KMS-11 (cell line): Measurements from ENCODE around the gene CAMK2G.

Experiments used
- H2AFZ ChIP-seq: fragments of 200-600 bp; sonication (generic); 2 replicates; pipeline ENCODE4 v1.6.1; 2016; ENCODE audit warnings: antibody characterized with exemption, mixed run types, low read depth
- H3K27ac ChIP-seq: fragments of 200-600 bp; sonication (generic); 2 replicates; pipeline ENCODE4 v1.6.1; 2016; ENCODE audit warnings: mild to moderate bottlenecking, mixed run types
- H3K27me3 ChIP-seq: fragments of 200-600 bp; sonication (generic); 2 replicates; pipeline ENCODE4 v1.6.1; 2017; ENCODE audit warnings: mild to moderate bottlenecking, low read depth, mixed run types, moderate library complexity; ENCODE audit not compliant: insufficient read depth
- H3K36me3 ChIP-seq: fragments of 200-600 bp; sonication (generic); 2 replicates; pipeline ENCODE4 v1.6.1; 2017; ENCODE audit warnings: mild to moderate bottlenecking, mixed run types; ENCODE audit not compliant: insufficient read depth
- H3K4me1 ChIP-seq: fragments of 200-600 bp; sonication (generic); 2 replicates; pipeline ENCODE4 v1.6.1; 2016; ENCODE audit warnings: mild to moderate bottlenecking, low read depth, mixed run types; ENCODE audit not compliant: poor library complexity, severe bottlenecking
- H3K4me2 ChIP-seq: fragments of 200-600 bp; sonication (generic); 2 replicates; pipeline ENCODE4 v1.7.0; 2016; ENCODE audit warnings: mild to moderate bottlenecking, mixed run types
- H3K4me3 ChIP-seq: fragments of 200-600 bp; sonication (generic); IDR thresholded peaks from 2 replicates; pipeline ENCODE4 v1.6.1; 2017; ENCODE audit warnings: low read depth, low read length, mixed read lengths; ENCODE audit not compliant: insufficient read depth
- H3K79me2 ChIP-seq: fragments of 200-600 bp; sonication (generic); 2 replicates; pipeline ENCODE4 v1.6.1; 2016; ENCODE audit warnings: low read depth, mixed run types; ENCODE audit not compliant: insufficient read depth
- H3K9ac ChIP-seq: fragments of 200-600 bp; sonication (generic); 2 replicates; pipeline ENCODE4 v1.6.1; 2016; ENCODE audit warnings: mild to moderate bottlenecking, mixed run types
- H4K20me1 ChIP-seq: fragments of 200-600 bp; sonication (generic); 2 replicates; pipeline ENCODE4 v1.6.1; 2016; ENCODE audit warnings: mild to moderate bottlenecking, mixed run types; ENCODE audit not compliant: insufficient read depth
- TF ChIP-seq, protein P1 (sequence below): fragments of 200-600 bp; sonication (generic); conservative IDR thresholded peaks from 2 replicates; pipeline ENCODE4 v1.6.1; 2017; ENCODE audit warnings: low read depth, mild to moderate bottlenecking, antibody characterized with exemption, low read length, moderate library complexity, mixed read lengths

The CAMK2G gene

DNA sequence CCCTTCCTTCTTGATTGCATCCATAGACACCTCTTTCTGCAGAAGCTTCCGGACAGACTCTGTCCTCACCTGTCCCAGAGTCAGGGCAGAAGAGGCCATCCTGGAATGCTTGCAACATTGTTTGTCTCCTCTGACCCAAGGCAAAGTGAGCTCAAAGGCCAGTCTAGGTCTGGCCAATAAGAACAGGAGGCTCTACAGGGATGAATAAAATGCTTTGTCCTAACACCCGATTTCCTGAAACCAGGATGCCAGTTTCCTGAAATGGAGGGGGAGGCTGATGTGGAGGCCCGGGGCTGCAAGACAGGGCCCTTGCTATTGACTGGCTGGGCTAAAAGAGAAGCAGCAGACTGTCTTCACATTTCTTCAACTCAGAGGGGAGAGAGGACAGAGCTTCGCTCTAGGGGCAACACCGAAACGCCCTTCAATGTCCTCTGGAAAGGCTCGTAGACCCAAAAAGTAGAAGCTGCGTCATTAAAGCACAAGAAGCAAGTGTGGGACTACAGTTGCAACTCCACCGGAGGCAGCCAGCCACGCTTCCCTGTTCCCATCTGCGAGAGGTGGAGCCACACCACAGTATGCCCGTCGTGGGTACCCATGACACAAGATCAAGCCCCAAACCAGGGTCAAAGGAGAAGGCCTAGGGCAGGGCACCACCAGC lies 33.8 kb downstream of the CAMK2G start:
- no peak overlapping the region for H3K27ac ChIP-seq
- no peak overlapping the region for H3K4me2 ChIP-seq
- H3K27me3 ChIP-seq, result no peaks in the 10 kb centered on the region
- no peaks in the 10 kb centered on the region for H4K20me1 ChIP-seq
- H3K36me3 ChIP-seq, result no peaks in the 10 kb centered on the region; the same call in 1 of the 2 replicates
- H3K9ac ChIP-seq, result no peak overlapping the region
- TF ChIP-seq, protein P1, sequence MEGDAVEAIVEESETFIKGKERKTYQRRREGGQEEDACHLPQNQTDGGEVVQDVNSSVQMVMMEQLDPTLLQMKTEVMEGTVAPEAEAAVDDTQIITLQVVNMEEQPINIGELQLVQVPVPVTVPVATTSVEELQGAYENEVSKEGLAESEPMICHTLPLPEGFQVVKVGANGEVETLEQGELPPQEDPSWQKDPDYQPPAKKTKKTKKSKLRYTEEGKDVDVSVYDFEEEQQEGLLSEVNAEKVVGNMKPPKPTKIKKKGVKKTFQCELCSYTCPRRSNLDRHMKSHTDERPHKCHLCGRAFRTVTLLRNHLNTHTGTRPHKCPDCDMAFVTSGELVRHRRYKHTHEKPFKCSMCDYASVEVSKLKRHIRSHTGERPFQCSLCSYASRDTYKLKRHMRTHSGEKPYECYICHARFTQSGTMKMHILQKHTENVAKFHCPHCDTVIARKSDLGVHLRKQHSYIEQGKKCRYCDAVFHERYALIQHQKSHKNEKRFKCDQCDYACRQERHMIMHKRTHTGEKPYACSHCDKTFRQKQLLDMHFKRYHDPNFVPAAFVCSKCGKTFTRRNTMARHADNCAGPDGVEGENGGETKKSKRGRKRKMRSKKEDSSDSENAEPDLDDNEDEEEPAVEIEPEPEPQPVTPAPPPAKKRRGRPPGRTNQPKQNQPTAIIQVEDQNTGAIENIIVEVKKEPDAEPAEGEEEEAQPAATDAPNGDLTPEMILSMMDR, result no peak
- H3K4me1 ChIP-seq, result no peaks in the 10 kb centered on the region
- H3K79me2 ChIP-seq, result no peaks in the 10 kb centered on the region
- H3K4me3 ChIP-seq, result no peak overlapping the region
- no peak overlapping the region for H2AFZ ChIP-seq

DNA sequence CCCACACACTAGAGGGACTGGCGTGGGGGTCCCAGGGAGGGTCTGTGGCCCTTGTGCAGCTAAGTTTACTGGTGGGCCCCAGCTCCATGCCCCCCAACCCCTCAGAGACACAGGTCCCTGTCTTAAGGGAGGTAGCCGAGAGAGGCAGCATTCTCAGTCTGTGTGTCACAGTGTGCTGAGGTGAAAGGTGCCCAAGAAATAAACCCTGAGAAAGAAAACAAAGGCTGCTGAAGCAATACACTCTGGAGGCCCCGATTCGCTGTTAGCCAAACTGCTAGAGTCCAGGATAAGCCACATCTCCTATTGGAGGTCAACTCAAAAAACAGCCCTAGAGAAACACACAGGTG lies 34.3 kb downstream of the CAMK2G start:
- Histone ChIP-seq H2AFZ (no peak overlapping the region), H3K79me2 (no peaks in the 10 kb centered on the region), H3K4me3 (no peak overlapping the region), H3K27ac (no peak overlapping the region), H3K9ac (no peak overlapping the region), H3K27me3 (no peaks in the 10 kb centered on the region), H3K4me2 (no peak overlapping the region), H3K4me1 (no peaks in the 10 kb centered on the region), H4K20me1 (no peaks in the 10 kb centered on the region), H3K36me3 (no peaks in the 10 kb centered on the region; the same call in 1 of the 2 replicates)
- TF ChIP-seq, protein P1, result no peak

DNA sequence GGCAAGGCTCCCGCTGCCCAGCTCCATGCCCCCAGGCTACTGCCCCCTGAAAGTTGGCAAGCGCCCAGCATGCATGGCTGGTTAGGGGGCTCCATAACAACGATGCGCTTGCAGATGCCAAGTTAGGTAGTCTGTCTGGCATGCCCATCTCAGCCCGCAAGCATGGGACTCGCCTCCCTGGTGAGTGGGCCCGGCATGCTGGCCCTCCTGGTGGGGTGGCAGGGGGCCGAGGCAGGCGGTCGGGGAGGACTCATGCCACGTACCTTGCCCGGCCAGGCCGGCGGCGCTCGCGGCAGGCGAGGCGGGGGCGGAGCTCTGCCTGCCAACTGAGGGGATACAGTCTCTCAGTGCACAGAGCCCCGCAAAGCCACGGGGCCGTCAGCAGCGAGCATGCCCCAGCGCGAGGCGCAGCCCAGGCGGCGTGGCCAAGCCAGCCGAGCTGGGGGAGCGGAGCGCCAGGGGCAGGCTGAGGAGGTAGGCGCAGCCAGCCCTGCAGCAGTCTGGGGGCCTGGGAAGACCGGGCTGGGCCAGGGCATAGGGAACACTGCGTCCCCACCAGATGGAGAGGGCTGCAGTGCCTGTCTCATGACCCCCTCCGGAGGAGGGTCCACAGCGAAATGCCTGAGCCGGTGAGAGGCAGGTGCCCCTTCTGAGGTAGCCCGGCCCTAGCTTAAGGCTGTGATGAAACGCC lies 34.9 kb downstream of the CAMK2G start:
- no peaks in the 10 kb centered on the region for H3K27me3 ChIP-seq
- no peak overlapping the region for H3K9ac ChIP-seq
- no peaks in the 10 kb centered on the region; the same call in 1 of the 2 replicates for H3K36me3 ChIP-seq
- H3K4me3 ChIP-seq, result no peak overlapping the region
- TF ChIP-seq, protein P1, result no peak
- no peak overlapping the region for H3K27ac ChIP-seq
- no peak overlapping the region for H3K4me2 ChIP-seq
- no peaks in the 10 kb centered on the region for H4K20me1 ChIP-seq
- H2AFZ ChIP-seq, result no peak overlapping the region
- no peaks in the 10 kb centered on the region for H3K79me2 ChIP-seq
- no peaks in the 10 kb centered on the region for H3K4me1 ChIP-seq

DNA sequence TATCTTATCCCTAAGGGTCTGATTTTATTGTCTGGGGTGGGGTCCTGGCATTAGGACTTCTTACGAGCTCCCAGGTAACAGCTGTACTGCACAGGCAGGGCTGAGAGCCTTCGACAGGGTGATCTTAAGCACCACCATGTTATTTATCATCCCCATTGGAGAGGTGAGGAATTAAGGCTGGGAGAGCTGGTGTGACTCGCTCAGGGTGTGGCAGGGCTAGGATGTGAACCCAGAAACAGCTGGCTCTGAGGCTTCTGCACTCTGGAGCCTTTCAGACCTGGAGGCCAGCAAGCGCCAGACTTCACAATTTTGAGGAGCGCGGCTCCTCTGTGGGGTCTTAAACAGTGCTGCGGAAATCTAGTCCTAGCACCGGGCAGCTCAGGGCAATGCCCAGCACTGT lies 35.5 kb downstream of the CAMK2G start:
- Histone ChIP-seq H4K20me1 (no peaks in the 10 kb centered on the region), H3K36me3 (no peaks in the 10 kb centered on the region; the same call in 1 of the 2 replicates), H3K4me2 (no peak overlapping the region), H3K4me1 (no peaks in the 10 kb centered on the region), H3K9ac (no peak overlapping the region), H3K79me2 (no peaks in the 10 kb centered on the region), H3K27me3 (no peaks in the 10 kb centered on the region), H3K4me3 (no peak overlapping the region), H3K27ac (no peak overlapping the region), H2AFZ (no peak overlapping the region)
- TF ChIP-seq, protein P1, result no peak
